Measurements from ENCODE around the gene GHR. TPM values are rescaled to one million over a fixed set of nuclear protein-coding genes. Genes with fewer than 3 reads are reported as not detected.

The GHR gene
- total RNA-seq, 2 experiments from 2014 or later, result not detected

DNA sequence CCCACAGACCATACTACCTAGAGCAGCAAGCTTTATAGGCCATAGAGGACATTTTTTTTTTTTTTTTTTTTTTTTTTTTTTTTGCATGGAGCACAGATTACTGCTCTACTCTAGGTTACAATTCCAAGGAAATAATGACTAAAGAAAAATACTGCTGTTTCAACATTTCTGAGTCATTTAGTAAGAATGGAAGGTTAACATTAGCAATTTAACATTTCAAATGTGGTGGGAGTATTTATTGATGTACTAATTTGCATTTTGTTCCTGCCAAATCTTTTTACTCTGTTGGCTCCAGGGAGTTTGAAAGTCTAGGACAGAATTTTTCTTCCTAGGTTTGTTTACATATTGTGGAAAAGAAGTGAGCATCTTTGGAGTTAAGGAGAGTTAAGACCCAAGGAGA lies 191.3 kb downstream of the GHR start:
- H3K27ac Mint-ChIP-seq, result no peak overlapping the region
- no peaks in the 10 kb centered on the region for H3K9me3 Mint-ChIP-seq
- POLR2A ChIA-PET, result no interaction called here
- intact Hi-C loops (cut with micrococcal nuclease), result no loop called here
- no peaks in the 10 kb centered on the region for H3K4me1 Mint-ChIP-seq (ENCODE audit: low read depth)
- H3K36me3 Mint-ChIP-seq (ENCODE audit: low read depth), result no peaks in the 10 kb centered on the region
- DNase-seq, result no peak
- no peak overlapping the region for H3K4me3 Mint-ChIP-seq
- TF ChIP-seq, protein P1, sequence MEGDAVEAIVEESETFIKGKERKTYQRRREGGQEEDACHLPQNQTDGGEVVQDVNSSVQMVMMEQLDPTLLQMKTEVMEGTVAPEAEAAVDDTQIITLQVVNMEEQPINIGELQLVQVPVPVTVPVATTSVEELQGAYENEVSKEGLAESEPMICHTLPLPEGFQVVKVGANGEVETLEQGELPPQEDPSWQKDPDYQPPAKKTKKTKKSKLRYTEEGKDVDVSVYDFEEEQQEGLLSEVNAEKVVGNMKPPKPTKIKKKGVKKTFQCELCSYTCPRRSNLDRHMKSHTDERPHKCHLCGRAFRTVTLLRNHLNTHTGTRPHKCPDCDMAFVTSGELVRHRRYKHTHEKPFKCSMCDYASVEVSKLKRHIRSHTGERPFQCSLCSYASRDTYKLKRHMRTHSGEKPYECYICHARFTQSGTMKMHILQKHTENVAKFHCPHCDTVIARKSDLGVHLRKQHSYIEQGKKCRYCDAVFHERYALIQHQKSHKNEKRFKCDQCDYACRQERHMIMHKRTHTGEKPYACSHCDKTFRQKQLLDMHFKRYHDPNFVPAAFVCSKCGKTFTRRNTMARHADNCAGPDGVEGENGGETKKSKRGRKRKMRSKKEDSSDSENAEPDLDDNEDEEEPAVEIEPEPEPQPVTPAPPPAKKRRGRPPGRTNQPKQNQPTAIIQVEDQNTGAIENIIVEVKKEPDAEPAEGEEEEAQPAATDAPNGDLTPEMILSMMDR (IDR thresholded peaks at IDR 0.05), result no peak
- CTCF ChIA-PET, result no interaction called here
- peaks cover 3% of the 10 kb centered on the region for H3K27me3 Mint-ChIP-seq
- no peak for ATAC-seq

- no peaks in the 10 kb centered on the region for H3K4me1 Mint-ChIP-seq (ENCODE audit: low read depth)
- no peaks in the 10 kb centered on the region for H3K36me3 Mint-ChIP-seq (ENCODE audit: low read depth)
- no peak overlapping the region for H3K27ac Mint-ChIP-seq
- ATAC-seq (no peak), DNase-seq (no peak)
- H3K9me3 Mint-ChIP-seq, result no peaks in the 10 kb centered on the region
- ChIA-PET CTCF (interaction anchor here (1.4 kb wide), 1 partner anchor 37 kb away, joined by 3 read pairs; no protein-coding TSS in a partner anchor), POLR2A (no interaction called here)
- TF ChIP-seq, protein P1 (IDR thresholded peaks at IDR 0.05), result no peak
- intact Hi-C loops (cut with micrococcal nuclease), result no loop called here
- H3K27me3 Mint-ChIP-seq, result peaks cover 3% of the 10 kb centered on the region
- no peak overlapping the region for H3K4me3 Mint-ChIP-seq
Measured at GRCh38 chr5:42620579-42621216, 197.5 kb downstream of the GHR start.

GRCh38 chr5:42621242-42621641 lies 198.0 kb downstream of the GHR start:
- no peak for DNase-seq
- Mint-ChIP-seq H3K4me1 (ENCODE audit: low read depth) (no peaks in the 10 kb centered on the region), H3K27ac (no peak overlapping the region), H3K36me3 (ENCODE audit: low read depth) (no peaks in the 10 kb centered on the region), H3K27me3 (peaks cover 3% of the 10 kb centered on the region), H3K4me3 (no peak overlapping the region), H3K9me3 (no peaks in the 10 kb centered on the region)
- POLR2A ChIA-PET, result no interaction called here
- no peak for ATAC-seq
- intact Hi-C loops (cut with micrococcal nuclease), result no loop called here
- CTCF ChIA-PET, result interaction anchor here (1.4 kb wide), 1 partner anchor 37 kb away, joined by 3 read pairs; no protein-coding TSS in a partner anchor
- TF ChIP-seq, protein P1 (IDR thresholded peaks at IDR 0.05), result no peak

GRCh38 chr5:42621662-42622061 lies 198.4 kb downstream of the GHR start:
- TF ChIP-seq, protein P1 (IDR thresholded peaks at IDR 0.05), result no peak
- Mint-ChIP-seq H3K4me3 (no peak overlapping the region), H3K9me3 (no peaks in the 10 kb centered on the region), H3K27me3 (peaks cover 1% of the 10 kb centered on the region), H3K36me3 (ENCODE audit: low read depth) (no peaks in the 10 kb centered on the region), H3K4me1 (ENCODE audit: low read depth) (no peaks in the 10 kb centered on the region), H3K27ac (no peak overlapping the region)
- intact Hi-C loops (cut with micrococcal nuclease), result no loop called here
- ChIA-PET CTCF (interaction anchor here (1.4 kb wide), 1 partner anchor 38 kb away, joined by 3 read pairs; no protein-coding TSS in a partner anchor), POLR2A (no interaction called here)
- no peak for ATAC-seq
- DNase-seq, result no peak

DNA sequence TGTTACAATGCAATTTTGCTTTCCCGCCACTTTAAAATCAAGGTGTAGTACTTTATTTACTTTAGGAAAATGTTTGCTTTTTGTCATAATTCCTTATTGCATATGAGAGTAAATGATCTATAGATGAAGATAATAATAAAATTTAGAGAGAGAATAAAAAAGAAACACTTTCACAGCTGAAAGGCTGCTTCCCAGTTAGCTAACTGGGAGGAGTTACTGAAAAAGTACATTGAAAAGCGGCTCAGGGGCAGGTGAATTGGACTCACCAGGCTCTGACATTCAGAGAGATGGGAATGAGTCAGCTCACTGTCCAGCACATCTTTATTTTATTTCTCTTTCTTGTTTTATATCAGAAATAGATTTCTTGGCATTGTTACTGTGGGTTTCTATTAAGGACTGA lies 201.7 kb downstream of the GHR start:
- no peak for ATAC-seq
- H3K36me3 Mint-ChIP-seq (ENCODE audit: low read depth), result no peaks in the 10 kb centered on the region
- ChIA-PET POLR2A (no interaction called here), CTCF (no interaction called here)
- no peak for DNase-seq
- TF ChIP-seq, protein P1 (IDR thresholded peaks at IDR 0.05), result no peak
- H3K27ac Mint-ChIP-seq, result no peak overlapping the region
- no peak overlapping the region for H3K4me3 Mint-ChIP-seq
- no peaks in the 10 kb centered on the region for H3K4me1 Mint-ChIP-seq (ENCODE audit: low read depth)
- H3K9me3 Mint-ChIP-seq, result no peaks in the 10 kb centered on the region
- no peaks in the 10 kb centered on the region for H3K27me3 Mint-ChIP-seq
- intact Hi-C loops (cut with micrococcal nuclease), result no loop called here

All from activated CD8-positive, alpha-beta T cell treated with anti-CD3 and anti-CD28 coated beads for 36 hours (primary cell).